Stimulated activated CD4-positive, alpha-beta T cell treated with anti-CD3 and anti-CD28 coated beads, Interleukin-1b, Interleukin-23, amount 100 ng/mL, for 1 hour (primary cell): ENCODE results near the gene SIK2.

Experiments
- DNase-seq, 2 donors: peaks; one replicate each; pipeline ENCODE4 v3.0.0-alpha.2; 2020; ENCODE audit warnings: low read depth in 2 of 2

The SIK2 gene

DNA sequence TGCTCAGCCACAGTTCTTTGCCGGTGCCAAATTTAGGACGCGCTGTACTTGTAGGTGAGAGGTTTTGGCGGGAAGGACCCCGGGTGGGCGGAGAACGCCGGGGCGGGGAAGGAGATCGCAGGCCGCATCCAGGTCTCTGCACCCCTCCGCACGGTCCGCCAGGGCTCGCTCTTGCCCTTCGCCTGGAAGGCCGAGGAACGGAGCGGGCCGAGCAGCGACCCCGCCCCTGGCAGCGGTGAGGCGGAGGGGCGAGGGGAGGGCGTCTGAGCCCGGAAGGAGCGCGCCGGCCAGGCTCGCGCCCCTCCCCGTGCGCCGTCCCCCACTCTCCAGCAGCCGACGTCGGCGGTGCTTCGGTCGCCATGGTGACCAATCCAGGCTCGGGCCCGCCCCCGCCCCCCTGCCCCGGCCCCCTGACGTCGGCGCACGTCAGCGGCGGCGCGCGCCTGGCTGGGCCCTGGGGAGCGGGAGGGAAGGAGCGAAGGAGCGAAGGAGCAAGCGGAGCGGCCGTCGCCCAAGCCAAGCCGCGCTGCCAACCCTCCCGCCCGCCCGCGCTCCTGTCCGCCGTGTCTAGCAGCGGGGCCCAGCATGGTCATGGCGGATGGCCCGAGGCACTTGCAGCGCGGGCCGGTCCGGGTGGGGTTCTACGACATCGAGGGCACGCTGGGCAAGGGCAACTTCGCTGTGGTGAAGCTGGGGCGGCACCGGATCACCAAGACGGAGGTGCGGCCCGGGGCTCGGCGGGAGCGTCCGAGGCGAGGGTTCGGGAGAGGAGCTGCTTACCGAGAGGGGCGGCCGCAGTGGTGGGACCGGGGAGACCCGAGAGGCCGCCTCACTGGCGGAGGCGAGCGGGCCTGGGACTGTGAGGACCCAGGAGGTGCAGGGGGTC lies at the start of gene SIK2:
SIK2 (plus strand) TSS at position 471 of the 886 bp plus-strand sequence; CDS start at position 586, 115 bp downstream.
- peak; percentile 56 to 60 for DNase-seq

DNA sequence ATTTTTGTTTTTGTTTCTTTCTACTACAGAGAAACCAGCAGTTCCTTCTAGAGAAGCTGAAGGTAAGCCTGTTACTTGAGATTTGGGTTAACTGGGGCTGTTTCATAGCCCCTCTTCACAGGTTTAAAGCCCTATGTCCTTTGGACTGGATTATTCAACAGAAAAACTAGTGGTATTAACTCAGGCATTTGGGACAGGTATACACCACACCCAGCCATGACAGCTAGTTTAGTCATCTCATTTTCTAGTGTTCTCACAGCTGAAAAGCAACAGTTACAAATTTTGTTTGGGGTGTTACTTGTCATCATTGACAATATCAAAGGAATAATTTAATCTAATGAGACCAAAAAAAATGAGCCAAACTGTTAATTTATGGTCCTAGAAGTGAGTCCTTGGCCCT lies 47.7 kb upstream of the SIK2 start:
- no peak for DNase-seq

DNA sequence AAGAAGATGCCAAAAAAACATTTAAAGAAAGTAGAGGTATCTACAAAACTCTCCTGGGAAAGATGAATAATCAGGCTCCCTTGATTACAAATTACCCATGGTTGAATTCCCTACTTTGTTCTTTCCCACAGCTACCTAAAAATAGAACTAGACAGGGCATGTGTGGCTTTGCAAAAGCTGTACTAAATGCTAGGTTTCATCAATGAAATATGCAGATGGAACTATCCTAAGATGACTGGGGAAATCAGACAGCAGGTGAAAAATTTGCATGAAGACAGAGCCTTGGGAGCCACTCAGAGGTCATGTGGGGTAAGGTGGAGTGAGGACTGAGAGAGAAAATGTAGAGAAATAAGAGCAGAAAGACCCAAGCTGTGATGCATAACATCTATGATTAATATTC lies 47.0 kb upstream of the SIK2 start:
- DNase-seq, result no peak

DNA sequence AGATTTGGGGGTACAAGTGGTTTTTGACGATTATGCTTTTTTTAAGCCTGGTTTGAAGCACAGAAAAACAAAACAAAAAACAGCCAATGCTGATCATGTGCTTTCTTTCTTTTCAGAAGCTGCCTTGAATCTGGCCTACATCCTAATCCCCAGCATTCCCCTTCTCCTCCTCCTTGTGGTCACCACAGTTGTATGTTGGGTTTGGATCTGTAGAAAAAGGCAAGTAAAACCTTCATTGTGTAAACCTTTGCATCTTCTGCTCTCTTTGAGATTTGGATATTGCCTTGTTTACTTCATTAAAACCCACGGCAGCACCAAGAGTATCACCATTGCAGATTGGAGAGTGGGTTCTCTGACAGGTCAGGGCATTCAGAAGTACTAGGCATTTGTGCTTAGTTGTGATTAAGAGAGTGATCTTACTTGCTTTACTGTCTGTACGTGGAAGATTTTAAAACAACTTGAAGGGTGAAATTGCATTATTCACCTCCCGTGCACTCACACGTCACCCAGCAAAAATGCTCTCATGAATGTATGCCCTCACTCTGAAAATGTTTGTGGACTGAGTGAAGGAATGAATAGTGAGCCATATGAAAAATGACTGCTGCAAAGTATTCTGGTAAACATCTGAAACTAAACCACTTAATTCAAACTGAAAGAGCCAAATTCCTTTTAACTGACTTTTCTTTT lies 44.7 kb upstream of the SIK2 start:
- no peak for DNase-seq

DNA sequence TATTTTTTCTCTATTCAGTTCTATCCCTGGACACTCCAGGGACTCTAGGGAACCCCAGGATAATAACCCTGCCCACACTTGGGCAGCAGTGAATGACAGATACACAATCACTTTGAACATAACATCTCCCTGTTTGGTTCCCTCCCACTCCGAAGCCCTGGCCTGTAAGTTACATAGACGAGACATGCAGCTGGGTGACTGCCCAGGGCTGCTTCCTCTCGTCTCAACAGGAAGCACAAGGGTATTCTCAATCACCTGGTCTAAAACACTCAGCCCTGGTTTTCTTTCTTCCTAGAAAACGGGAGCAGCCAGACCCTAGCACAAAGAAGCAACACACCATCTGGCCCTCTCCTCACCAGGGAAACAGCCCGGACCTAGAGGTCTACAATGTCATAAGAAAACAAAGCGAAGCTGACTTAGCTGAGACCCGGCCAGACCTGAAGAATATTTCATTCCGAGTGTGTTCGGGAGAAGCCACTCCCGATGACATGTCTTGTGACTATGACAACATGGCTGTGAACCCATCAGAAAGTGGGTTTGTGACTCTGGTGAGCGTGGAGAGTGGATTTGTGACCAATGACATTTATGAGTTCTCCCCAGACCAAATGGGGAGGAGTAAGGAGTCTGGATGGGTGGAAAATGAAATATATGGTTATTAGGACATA lies 42.3 kb upstream of the SIK2 start:
- DNase-seq, result no peak

DNA sequence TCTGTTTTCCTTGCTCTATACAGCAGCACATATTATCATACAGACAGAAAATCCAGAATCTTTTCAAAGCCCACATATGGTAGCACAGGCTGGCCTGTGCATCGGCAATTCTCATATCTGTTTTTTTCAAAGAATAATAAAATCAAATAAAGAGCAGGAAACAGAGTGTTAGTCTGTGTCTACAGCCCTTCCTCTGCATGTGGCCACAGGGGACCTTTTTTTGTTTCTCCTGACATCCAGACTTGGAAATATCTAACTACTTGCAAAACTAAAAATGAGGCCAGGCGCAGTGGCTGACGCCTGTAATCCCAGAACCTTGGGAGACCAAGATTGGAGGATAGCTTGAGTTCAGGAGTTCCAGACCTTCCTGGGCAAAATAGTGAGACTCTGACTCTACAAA lies 41.4 kb upstream of the SIK2 start:
- no peak for DNase-seq

DNA sequence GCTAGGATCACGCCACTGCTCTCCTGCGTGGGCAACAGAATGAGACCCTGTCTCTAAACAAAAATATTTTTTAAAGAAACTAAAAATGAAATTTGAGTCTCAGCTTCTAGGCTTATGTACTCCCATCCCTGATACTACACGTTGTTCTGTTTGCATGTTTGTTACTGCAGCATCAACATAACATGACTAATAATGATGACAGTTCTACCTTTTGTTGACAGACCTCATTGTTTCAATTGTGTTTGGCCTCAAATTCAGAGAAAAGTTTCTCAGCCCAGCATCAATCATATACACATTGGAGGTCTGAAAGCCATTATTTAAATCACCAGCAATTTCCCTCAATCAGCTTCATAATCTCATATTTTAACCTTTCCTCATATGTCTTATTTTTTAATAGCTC lies 40.9 kb upstream of the SIK2 start:
- DNase-seq, result no peak

DNA sequence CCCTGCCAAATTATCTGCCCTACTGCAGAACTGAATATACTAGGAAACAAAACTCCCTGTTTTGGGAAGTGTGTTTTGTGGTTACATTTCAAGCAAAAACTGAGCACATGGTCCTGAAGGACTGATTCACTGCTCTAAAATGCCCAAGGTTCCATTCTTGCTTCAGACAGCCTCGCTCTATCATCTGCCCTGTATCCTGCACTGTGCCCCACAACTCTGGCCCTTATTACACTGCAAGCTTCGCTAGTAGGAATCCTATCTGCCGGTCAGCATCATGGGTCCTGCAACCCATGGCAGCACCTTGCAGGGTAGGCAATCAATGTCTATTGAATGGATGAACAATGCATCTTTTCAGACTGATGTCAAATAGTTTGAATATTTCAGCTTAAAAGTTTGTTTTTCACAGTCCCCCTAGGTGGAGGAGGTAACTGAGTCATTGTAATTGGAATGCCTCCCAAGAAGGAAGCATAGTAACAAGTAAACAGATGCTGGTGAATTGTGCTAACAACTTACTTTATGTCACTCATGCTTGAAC lies 40.4 kb upstream of the SIK2 start:
- DNase-seq, result no peak

DNA sequence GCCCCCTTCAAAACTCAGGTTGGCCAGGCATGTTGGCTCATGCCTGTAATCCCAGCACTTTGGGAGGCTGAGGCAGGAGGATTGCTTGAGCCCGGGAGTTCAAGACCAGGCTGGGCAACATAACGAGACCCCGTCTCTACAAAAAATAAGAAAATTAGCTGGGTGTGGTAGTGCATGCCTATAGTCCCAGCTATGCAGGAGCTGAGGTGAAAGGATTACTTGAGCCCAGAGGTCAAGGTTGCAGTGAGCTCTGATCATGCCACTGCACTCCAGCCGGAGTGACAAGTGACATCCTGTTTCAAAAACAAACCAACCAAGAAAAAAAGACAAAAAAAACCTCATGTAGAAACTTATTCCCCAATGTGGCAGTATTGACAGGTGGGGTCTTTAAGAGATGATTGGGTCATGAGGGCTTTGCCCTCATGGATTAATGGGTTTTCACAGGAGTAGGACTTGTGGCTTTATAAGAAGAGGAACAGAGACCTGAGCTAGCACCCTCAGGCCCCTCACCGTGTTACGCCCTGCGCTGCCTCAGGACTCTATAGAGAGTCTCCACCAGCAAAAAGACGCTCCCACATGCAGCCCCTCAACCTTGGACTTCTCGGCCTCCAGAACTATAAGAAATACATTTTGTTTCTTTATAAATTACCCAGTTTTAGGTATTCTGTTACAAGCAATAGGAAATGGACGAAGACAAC lies 39.4 kb upstream of the SIK2 start:
- no peak for DNase-seq

DNA sequence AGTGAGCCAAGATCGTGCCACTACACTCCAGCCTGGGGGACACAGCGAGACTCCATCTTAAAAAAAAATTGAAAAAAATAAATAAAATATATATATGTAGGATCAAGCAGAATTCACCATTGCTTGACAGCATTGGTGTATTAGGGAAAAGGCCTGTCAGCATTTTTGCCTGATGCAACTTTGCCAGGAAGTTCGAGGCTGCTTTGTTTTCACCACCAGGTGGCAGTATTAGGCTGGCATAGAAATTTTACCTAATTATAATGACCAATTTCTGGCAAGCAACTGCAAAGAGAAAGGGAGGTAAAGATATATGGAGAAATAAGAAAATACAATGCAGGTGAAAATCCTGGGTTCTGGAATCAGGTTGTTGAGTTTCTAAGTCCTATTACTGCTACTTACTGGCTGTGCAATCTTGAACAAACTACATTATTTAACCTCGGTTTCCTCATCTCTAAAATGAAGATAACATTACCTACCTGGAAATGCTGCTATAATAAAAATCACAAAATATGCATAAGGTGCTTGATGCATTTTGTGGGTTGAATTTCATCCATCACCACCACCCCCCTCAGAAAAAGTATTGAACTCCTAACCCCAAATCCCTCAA lies 37.0 kb upstream of the SIK2 start:
- DNase-seq, result peak in 1 of 2 donors; percentile 39

DNA sequence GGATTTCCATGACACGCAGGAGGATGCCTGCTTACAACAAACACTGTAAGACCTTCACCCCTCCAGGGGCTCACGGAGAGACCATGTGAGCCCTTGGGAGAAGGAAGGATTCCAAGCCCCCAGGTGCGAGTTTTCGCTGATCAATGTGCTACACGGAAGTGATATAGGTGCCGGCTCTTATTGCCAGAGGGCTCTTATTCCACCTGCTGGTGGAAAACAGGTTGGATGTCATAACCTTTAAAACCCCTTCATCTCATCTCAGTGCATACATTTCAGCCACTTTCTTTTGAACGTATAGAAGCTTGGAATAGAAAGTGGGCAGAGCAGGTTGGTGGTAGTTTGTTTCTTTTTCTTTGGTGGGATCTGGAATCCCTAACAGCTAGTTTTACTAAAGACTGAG lies 35.9 kb upstream of the SIK2 start:
- DNase-seq, result no peak

DNA sequence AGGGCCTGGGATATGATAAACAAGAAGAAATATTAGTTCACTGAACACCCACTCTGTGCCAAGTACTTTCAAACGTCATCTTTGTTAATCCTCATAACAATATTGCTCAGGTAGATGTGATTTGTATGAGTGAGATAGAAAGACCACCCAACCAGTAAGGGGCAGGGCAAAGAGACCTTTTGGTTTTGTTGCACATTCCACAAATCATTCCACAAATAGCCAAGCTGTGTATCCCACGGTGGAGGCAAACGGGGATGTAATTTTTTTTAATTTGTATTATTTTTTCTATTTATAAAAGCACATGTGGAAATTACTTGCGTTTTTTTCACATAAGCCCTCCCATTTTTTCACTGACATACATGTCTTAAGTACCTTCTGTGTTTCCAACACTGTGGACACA lies 32.8 kb upstream of the SIK2 start:
- DNase-seq, result no peak

DNA sequence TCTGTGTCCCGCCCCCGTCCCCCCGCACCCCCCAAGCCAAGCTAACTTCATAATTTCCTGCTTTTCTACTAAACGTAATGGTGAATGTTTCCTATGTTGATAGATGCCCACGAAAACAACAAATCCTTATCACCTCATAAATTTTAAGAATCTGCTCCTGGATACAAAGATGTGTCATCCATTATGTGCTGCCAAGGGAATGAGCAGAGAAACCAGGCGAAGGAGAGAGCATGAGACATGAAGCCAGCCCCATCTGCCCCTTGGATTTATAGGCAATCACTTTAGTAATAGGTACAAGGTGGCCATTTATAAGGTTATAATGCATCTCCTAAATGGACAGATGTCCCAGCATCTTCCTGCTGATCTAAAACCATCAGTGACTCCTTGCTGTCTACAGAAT lies 31.5 kb upstream of the SIK2 start:
- DNase-seq, result no peak

DNA sequence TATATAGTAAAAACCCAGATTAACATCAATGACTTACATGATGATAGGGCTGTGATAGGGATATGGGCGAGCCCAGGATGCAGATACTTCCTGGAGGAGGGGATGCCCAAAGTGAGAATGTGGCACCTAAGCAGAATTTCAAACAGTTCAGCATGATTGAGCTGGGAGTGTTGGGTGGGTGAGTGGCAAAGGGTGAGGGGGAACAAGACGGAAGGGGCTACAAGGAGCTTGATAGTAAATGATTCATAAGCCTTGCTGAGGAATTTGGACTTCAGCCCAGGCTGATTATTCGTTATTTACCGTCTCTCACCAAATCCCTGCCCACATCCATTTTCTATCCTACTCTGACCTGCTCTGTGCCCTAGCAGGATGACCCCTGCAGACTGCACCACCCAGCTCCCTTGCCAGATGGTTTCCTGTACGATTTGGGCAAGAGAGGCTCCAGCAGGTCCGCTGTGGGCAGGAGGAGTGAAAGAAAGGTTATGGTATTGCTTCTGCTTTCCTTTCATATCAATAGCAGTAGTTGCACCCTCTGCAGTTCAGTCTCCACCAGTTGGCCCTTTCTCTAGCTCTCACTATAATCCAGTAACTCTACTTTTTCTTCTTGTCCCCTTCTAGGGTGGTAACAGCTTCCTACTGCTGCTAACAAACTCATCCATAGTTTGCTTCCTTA lies 30.3 kb upstream of the SIK2 start:
- no peak for DNase-seq

DNA sequence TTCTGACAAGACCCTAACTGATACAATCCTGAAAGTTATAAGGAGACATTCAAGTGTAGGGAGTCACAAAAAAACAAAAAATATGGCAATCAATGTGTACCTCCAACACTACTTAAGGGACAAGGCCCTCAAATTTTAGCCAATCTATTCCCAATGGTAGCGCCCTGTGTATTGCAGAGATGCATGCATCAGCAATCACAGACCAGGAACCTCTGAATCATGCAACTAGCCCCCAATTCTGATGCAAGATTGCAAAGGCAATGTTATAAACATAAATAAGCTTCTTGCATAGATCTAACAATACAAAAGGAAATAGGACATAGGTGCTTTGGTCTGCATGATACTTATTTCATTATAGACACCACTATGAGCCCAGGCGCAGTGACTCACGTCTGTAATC lies 29.7 kb upstream of the SIK2 start:
- no peak for DNase-seq

DNA sequence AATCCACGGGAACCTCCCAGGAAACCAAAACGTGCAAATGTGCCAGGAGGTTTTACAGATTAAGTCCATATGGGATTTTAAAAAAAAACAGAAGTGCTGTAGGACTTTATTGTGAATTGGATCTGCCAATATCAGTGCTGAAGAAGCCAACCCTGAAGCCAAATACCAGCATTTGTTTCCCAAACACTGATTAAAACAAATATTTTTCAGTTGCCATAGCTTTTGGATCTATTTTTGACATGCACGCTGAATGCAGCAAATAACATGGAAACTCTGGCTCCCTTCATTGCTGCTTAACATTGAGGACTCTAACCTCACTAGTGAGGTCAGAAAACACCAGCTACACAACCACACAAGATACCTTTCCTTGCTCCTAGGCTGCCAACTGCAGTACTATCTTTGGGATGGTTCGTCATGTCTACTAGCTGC lies 28.4 kb upstream of the SIK2 start:
- DNase-seq, result no peak

DNA sequence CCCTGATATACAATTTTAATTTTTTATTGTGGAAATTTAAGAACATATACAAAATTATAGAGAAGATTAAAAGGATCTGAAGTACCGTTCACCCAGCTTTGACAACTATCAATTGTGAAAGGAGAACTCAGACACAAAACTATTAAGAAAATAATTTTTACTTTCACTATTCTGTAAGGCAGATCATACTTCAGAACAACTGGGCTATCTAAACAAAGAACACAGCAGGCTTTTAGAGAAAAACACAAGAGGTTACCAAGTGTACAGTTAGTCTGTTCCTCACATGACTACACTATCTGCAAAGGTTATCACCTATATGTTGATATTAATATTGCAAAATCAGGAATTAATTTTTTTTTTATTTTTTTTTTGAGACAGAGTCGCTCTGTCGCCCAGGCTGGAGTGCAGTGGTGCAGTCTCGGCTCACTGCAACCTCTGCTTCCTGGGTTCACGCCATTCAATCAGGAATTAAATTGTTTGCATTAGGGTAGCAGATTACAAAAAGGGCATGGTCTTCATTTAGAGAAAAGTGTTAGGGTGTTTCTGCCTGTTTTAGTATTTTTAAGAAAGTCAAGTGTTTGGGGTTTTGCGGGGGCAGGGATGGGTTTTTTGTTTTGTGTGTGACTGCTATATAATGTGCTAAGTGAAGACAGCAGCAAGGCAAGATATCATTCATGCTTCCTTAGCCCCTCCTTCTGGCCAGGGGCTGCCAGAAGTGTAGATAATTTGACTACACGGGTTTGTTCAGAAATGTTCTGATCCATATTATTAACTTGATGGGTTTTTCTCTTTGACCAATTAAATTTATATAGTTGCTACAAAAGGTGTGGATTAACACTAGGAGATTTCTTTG lies 27.6 kb upstream of the SIK2 start:
- no peak for DNase-seq

DNA sequence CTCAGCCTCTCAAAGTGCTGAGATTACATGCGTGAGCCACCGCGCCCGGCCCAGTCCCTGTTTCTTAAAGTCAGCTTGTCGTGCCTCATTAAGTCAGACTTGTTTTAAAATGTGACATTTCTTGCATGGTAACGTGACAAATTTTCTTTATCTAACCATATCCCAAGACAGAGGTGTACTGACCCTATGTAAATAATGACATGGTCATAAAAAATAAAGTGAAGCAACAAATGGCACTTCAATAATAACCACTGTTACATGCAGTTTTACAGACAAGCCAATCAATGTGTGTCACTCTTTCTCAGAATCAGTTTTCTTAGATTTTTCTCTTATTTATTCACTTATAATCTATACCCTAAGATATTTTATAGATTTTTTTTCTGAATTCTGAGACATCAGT lies 26.5 kb upstream of the SIK2 start:
- DNase-seq, result no peak

DNA sequence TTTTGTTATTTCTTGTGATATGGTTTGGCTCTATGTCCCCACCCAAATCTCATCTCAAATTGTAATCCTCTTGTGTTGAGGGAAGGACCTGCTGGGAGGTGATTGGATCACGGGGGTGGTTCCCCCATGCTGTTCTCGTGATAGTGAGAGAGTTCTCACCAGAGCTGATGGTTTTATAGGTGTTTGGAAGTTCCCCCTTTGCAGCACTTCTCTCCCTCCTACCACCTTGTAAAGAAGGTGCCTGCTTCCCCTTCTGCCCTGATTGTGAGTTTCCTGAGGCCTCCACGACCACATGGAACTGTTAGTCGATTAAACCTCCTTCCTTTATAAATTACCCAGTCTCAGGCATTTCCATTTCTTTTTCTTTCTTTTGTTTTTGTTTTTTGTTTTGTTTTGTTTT lies 24.4 kb upstream of the SIK2 start:
- DNase-seq, result no peak

DNA sequence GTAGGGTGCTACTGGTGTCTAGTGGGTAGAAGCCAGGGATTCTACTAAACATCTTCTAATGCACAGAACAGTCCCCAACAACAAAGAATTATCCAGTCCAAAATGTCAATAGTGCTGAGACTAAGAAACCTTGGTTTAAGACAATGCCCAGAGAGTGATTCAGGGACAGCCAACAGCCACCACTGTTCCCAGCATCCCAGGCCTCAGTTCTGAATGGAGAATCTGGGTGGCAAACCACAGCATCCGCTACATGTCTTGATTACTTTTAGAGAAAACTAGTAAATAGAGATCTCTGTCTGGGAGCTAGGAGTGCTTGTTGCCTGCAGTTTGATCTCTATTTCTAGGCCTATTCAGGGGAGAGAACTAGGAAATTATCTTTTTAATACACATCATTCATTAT lies 20.9 kb upstream of the SIK2 start:
- DNase-seq, result no peak
